B cell (primary cell): ENCODE results near the gene SNTB2. TPM values are rescaled to one million over a fixed set of nuclear protein-coding genes. Genes with fewer than 3 reads are reported as not detected.

Experiments used
- ATAC-seq: fragments of 200-7000 bp; cut with Tn5 transposase; one replicate; pipeline ENCODE4 v1.10.0; 2021; ENCODE audit warnings: low read depth, mild to moderate bottlenecking, moderate number of reproducible peaks, moderate library complexity
- CTCF ChIA-PET: fragments of 350-600 bp; sonication (Branson Sonifier 250); formaldehyde crosslinking; loops from one replicate; lab custom pipeline; 2021; ENCODE audit warnings: antibody characterized with exemption, inconsistent platforms; lab: Charles Lee
- POLR2A ChIA-PET: fragments of 350-600 bp; sonication (Branson Sonifier 250); formaldehyde crosslinking; loops from one replicate; lab custom pipeline; 2021; ENCODE audit warnings: antibody characterized with exemption; lab: Charles Lee
- DNase-seq: peaks from one replicate; pipeline ENCODE4 v3.0.0; 2013
- H2AFZ ChIP-seq: 2 replicates; pipeline ENCODE4 v1.6.1; 2012; ENCODE audit warnings: mild to moderate bottlenecking, low read depth, low read length; ENCODE audit not compliant: insufficient read depth, poor library complexity, severe bottlenecking
- H3K27ac ChIP-seq, 2 donors: 1 replicate in 1 of 2; 2 replicates in 1 of 2; pipeline ENCODE4 v1.5.1; 2012 to 2013; ENCODE audit warnings: low read length in 2 of 2, mild to moderate bottlenecking in 2 of 2, moderate library complexity in 1 of 2
- H3K27me3 ChIP-seq, 4 experiments: fragments of 200-600 bp in 1 of 4; sonication (generic) in 1 of 4; replicated peaks in 1 of 4; 1 replicate in 2 of 4; 2 replicates in 2 of 4; pipeline versions ENCODE4 v1.6.1 to v1.7.0; 2013 to 2016; ENCODE audit warnings: low read length in 3 of 4, mild to moderate bottlenecking in 2 of 4, mixed read lengths in 1 of 4, moderate library complexity in 1 of 4; ENCODE audit not compliant: insufficient read depth in 4 of 4, control insufficient read depth in 3 of 4; ENCODE audit errors: control extremely low read depth in 1 of 4
- H3K36me3 ChIP-seq, 2 experiments: replicated peaks in 1 of 2; 1 replicate in 1 of 2; 2 replicates in 1 of 2; pipeline versions ENCODE4 v1.6.1 to v1.7.1; 2013; ENCODE audit warnings: low read length in 1 of 2; ENCODE audit not compliant: insufficient read depth in 2 of 2, control insufficient read depth in 1 of 2; ENCODE audit errors: control extremely low read depth in 1 of 2, extremely low read depth in 1 of 2
- H3K4me1 ChIP-seq, 2 donors: fragments of 200-600 bp in 1 of 2; sonication (generic) in 1 of 2; 1 replicate in 1 of 2; 2 replicates in 1 of 2; pipeline versions ENCODE4 v1.5.1 to v1.6.1; 2013 to 2017; ENCODE audit warnings: low read length in 2 of 2; ENCODE audit not compliant: control insufficient read depth in 2 of 2, insufficient read depth in 2 of 2
- H3K4me2 ChIP-seq: replicated peaks from 2 replicates; pipeline ENCODE3; 2012; ENCODE audit warnings: mild to moderate bottlenecking, low read depth, low read length; ENCODE audit not compliant: poor library complexity, severe bottlenecking
- H3K4me3 ChIP-seq, 5 experiments: fragments of 200-600 bp in 1 of 5; sonication (generic) in 1 of 5; 1 replicate in 3 of 5; 2 replicates in 2 of 5; pipeline versions ENCODE4 v1.5.1 to v1.7.0; 2011 to 2016; ENCODE audit warnings: low read length in 4 of 5, mild to moderate bottlenecking in 4 of 5, low read depth in 2 of 5, control low read depth in 1 of 5, moderate library complexity in 1 of 5; ENCODE audit not compliant: insufficient read depth in 1 of 5; ENCODE audit errors: control extremely low read depth in 1 of 5, extremely low read depth in 1 of 5
- H3K79me2 ChIP-seq: fragments of 200-600 bp; sonication (generic); one replicate; pipeline ENCODE4 v1.6.0; 2016; ENCODE audit warnings: low read length; ENCODE audit not compliant: control insufficient read depth, insufficient read depth
- H3K9ac ChIP-seq: fragments of 200-600 bp; sonication (generic); 2 replicates; pipeline ENCODE4 v1.6.1; 2017; ENCODE audit warnings: mild to moderate bottlenecking, low read length, moderate library complexity
- H3K9me3 ChIP-seq, 3 donors: one replicate each; pipeline versions ENCODE4 v1.6.1 to v1.7.1; 2013; ENCODE audit warnings: low read length in 2 of 3; ENCODE audit not compliant: control insufficient read depth in 2 of 3, insufficient read depth in 1 of 3; ENCODE audit errors: control extremely low read depth in 1 of 3
- H4K20me1 ChIP-seq: 2 replicates; pipeline ENCODE4 v1.6.0; 2012; ENCODE audit warnings: mild to moderate bottlenecking, low read length; ENCODE audit not compliant: insufficient read depth, control insufficient read depth, poor library complexity, severe bottlenecking
- H3K27ac Mint-ChIP-seq: one replicate; pipeline ENCODE4 v1.8.0; 2021; ENCODE audit warnings: mixed read lengths
- H3K27me3 Mint-ChIP-seq: one replicate; pipeline ENCODE4 v1.8.0; 2021; ENCODE audit warnings: mixed read lengths
- H3K4me1 Mint-ChIP-seq: one replicate; pipeline ENCODE4 v1.8.0; 2021; ENCODE audit warnings: mixed read lengths
- H3K4me3 Mint-ChIP-seq: one replicate; pipeline ENCODE4 v1.8.0; 2021; ENCODE audit warnings: mixed read lengths
- H3K9me3 Mint-ChIP-seq: one replicate; pipeline ENCODE4 v1.8.0; 2022; ENCODE audit warnings: mixed read lengths; ENCODE audit not compliant: insufficient read depth
- EZH2 ChIP-seq: IDR thresholded peaks from 2 replicates; pipeline ENCODE4 v1.6.1; 2012; ENCODE audit warnings: borderline replicate concordance, low read depth, mild to moderate bottlenecking, moderate library complexity, low read length; ENCODE audit not compliant: insufficient read depth, poor library complexity, severe bottlenecking
- WGBS: methylation state at CpG from one replicate; pipeline ENCODE4 v1.1.5; 2013; ENCODE audit warnings: missing lambda C conversion rate; ENCODE audit not compliant: insufficient coverage; 5-methylcytosine and 5-hydroxymethylcytosine counted together
- intact Hi-C: fragments of 100-400 bp; cut with micrococcal nuclease; formaldehyde crosslinking; loops from one replicate; pipeline ENCODE4 v1.10.0; 2022
- polyA plus RNA-seq: library from polyadenylated mRNA; depleted of rRNA; stranded (reverse); fragments of >200 nt; gene quantifications from 2 replicates; pipeline ENCODE4 v1.2.3, GENCODE V29; 2012
- total RNA-seq, 2 donors: library from RNA; stranded (reverse); fragments of 120-200 nt in 1 of 2; gene quantifications; 1 replicate in 1 of 2; 2 replicates in 1 of 2; pipeline versions ENCODE4 v1.2.3 to v1.2.4, GENCODE V29; 2013 to 2022
- TF ChIP-seq, protein P1 (sequence below): fragments of 200-600 bp; IDR thresholded peaks from one replicate; pipeline ENCODE4 v1.8.0; 2022; ENCODE audit warnings: antibody characterized with exemption, mild to moderate bottlenecking

The SNTB2 gene
- total and polyA plus RNA-seq, 2 donors (not counting 1 experiment from before 2014, with no cell fraction given): 3.8 to 16.2 TPM

DNA sequence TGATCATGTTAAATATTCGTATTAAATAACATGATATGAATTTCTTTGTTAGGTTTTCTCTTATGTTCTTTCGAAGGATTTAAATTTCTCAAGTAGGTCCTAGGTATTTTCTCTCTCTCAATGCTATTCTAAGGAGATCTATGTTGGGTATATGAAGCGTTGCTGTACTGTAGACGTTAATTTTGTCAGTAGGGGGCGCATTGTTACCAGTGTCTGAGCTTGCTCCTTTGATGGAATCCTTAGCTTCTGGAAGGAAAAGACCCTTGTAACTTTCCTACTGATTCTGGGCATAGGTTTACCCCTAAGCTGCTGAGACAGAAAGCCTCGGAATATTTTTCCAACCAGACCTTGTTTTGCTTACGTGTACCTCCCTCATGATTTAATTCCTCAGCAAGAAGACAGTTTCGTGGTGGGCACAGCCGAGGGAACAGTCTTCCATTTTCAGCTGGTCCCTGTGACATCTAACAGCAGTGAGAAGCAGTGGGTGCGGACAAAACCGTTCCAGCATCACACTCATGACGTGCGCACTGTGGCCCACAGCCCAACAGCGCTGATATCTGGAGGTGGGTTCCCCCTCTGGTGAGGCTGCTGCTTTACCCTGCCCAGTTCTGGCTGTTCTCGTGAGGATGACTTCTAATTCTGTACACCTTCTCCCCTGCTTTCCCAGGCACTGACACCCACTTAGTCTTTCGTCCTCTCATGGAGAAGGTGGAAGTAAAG, 36.7 kb upstream of the SNTB2 start:
- ChIA-PET CTCF (interaction anchor here (0.6 to 9.4 kb wide), 34 partner anchors 8 to 622 kb away, joined by 3 to 314 read pairs (median 3); partner anchors contain the start of genes CHTF8, SNTB2, UTP4 and VPS4A), POLR2A (interaction anchor here (0.8 to 0.9 kb wide), 3 partner anchors 11 to 136 kb away, joined by 3 to 4 read pairs (median 4); partner anchors contain the start of gene SNTB2)
- WGBS: 74% methylated on average over 10 of the region's 16 CpGs
- no peaks in the 10 kb centered on the region for H3K9me3 ChIP-seq
- H3K9ac ChIP-seq: no peak overlapping the region
- peaks cover 3 to 51% of the 10 kb centered on the region in 2 experiments for H3K36me3 ChIP-seq
- ATAC-seq (peak; percentile 71), DNase-seq (peak; percentile 79)
- H3K27ac ChIP-seq: no peak overlapping the region
- H3K4me1 ChIP-seq: no peaks in the 10 kb centered on the region
- Mint-ChIP-seq H3K4me1 (no peaks in the 10 kb centered on the region), H3K27ac (no peak overlapping the region), H3K4me3 (no peak overlapping the region), H3K27me3 (no peaks in the 10 kb centered on the region), H3K9me3 (no peaks in the 10 kb centered on the region)
- H3K79me2 ChIP-seq: peaks cover 3% of the 10 kb centered on the region
- no peak overlapping the region for H3K4me3 ChIP-seq
- no peak overlapping the region for H2AFZ ChIP-seq
- H3K27me3 ChIP-seq: no peaks in the 10 kb centered on the region
- TF ChIP-seq EZH2: no peak
- TF ChIP-seq, protein P1, sequence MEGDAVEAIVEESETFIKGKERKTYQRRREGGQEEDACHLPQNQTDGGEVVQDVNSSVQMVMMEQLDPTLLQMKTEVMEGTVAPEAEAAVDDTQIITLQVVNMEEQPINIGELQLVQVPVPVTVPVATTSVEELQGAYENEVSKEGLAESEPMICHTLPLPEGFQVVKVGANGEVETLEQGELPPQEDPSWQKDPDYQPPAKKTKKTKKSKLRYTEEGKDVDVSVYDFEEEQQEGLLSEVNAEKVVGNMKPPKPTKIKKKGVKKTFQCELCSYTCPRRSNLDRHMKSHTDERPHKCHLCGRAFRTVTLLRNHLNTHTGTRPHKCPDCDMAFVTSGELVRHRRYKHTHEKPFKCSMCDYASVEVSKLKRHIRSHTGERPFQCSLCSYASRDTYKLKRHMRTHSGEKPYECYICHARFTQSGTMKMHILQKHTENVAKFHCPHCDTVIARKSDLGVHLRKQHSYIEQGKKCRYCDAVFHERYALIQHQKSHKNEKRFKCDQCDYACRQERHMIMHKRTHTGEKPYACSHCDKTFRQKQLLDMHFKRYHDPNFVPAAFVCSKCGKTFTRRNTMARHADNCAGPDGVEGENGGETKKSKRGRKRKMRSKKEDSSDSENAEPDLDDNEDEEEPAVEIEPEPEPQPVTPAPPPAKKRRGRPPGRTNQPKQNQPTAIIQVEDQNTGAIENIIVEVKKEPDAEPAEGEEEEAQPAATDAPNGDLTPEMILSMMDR: peak; percentile 84
- no peaks in the 10 kb centered on the region for H4K20me1 ChIP-seq
- intact Hi-C loops: loop anchor here (1.0 to 5.0 kb wide), 2 partner anchors 37 to 137 kb away; partner anchors contain the start of gene SNTB2
- H3K4me2 ChIP-seq: no peak overlapping the region

- no peak overlapping the region for H3K4me2 ChIP-seq
- no peak overlapping the region for H3K4me3 Mint-ChIP-seq
- no peaks in the 10 kb centered on the region for H3K9me3 ChIP-seq
- H3K79me2 ChIP-seq: no peaks in the 10 kb centered on the region
- no peak for DNase-seq
- no peaks in the 10 kb centered on the region for H3K27me3 Mint-ChIP-seq
- no peak overlapping the region for H2AFZ ChIP-seq
- WGBS: no CpG with 5 or more reads among the region's 3 CpGs
- TF ChIP-seq EZH2: no peak
- intact Hi-C loops: no loop called here
- no peaks in the 10 kb centered on the region for H3K27me3 ChIP-seq
- H3K4me1 ChIP-seq: no peaks in the 10 kb centered on the region
- H4K20me1 ChIP-seq: no peaks in the 10 kb centered on the region
- H3K27ac ChIP-seq: no peak overlapping the region
- no peak overlapping the region for H3K4me3 ChIP-seq
- H3K4me1 Mint-ChIP-seq: no peaks in the 10 kb centered on the region
- ATAC-seq: no peak
- no peak overlapping the region for H3K9ac ChIP-seq
- ChIA-PET CTCF (interaction anchor here (0.7 to 5.3 kb wide), 6 partner anchors 11 to 637 kb away, joined by 3 to 26 read pairs (median 4); no protein-coding TSS in a partner anchor), POLR2A (no interaction called here)
- H3K9me3 Mint-ChIP-seq: no peaks in the 10 kb centered on the region
- no peak overlapping the region for H3K27ac Mint-ChIP-seq
- H3K36me3 ChIP-seq: peaks cover 3 to 73% of the 10 kb centered on the region in 2 experiments
Measured at GRCh38 chr16:69157196-69157595, 29.8 kb upstream of the SNTB2 start.
